Embryonic facial prominence (tissue), 1 donor: Measurements from ENCODE around the gene PCDH15.
"Not testable (repeated sequence)": the region's sequence is repeated elsewhere in the genome, so short reads cannot be mapped to it uniquely, and the experiment has no call there.

Experiments
- DNase-seq: peaks from one replicate; pipeline ENCODE4 v3.0.0-alpha.2; 2016; ENCODE audit errors: extremely low spot score

Gene PCDH15

DNA sequence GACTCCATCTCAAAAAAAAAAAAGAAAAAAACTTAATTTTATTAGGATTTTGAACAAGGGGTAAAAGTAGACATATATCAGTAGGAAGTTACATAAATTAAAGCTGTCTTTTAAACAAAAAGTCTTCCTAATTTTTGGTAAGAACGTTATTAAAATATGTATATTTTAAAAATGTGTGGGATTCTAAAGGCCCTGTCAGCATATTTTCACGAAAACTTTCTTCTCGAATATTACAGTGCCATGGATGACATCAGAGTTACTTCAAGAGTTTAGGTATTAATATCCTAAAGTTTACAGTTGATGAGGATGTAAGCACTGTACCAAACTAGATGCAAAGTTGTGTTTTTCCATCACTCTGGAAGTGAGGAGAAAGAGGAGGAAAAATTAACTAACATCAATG is 820.8 kb downstream of the PCDH15 start:
- DNase-seq, result no peak

DNA sequence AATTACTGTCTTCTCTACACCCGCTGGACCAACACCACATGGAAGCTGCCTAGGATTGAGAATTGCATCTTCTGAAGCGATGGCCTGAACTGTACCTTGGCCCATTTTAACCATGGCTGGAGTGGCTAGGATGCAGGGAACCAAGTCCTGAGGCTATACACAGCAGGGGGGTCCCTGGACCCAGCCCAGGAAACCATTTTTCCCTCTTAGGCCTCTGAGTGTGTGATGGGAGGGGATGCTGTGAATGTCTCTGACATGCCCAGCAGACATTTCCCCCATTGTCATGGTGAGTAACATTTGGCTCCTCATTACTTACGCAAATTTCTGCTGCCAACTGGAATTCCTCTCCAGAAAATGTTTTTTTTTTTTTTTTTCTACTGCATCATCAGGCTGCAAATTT is 822.7 kb downstream of the PCDH15 start:
- DNase-seq, result no peak

DNA sequence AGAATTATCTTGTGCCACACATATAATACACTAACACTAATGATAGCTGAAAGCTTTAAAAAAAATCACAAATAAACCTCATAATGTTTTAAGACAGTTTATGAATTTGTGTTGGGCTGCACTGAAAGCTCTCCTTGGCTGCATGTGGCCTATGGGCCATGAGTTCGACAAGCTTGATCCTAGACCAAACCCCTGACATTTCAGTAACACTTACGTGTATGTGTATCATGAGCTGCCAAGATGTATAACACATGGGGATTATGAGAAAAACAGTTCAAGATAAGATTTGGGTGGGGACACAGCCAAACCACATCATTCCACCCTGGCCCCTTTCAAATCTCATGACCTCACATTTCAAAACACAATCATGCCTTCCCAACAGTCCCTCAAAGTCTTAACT is 823.8 kb downstream of the PCDH15 start:
- DNase-seq, result no peak

DNA sequence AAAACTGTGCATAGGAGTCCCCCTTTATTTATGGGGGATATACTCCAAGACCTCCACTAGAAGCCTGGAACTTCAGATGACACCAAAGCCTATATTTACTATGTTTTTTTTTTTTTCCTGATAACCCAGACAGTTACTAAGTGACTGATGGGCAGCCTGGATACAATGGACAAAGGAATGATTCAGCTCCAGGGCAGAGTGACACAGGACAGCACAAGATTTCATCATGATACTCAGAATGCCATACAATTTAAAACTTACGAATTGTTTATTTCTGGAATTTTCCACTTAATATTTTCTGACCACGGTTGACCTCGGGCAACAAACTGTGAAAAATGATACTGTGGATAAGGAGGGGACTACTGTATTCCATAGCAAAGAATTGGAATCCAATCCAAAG is 843.6 kb downstream of the PCDH15 start:
- DNase-seq, result no peak

DNA sequence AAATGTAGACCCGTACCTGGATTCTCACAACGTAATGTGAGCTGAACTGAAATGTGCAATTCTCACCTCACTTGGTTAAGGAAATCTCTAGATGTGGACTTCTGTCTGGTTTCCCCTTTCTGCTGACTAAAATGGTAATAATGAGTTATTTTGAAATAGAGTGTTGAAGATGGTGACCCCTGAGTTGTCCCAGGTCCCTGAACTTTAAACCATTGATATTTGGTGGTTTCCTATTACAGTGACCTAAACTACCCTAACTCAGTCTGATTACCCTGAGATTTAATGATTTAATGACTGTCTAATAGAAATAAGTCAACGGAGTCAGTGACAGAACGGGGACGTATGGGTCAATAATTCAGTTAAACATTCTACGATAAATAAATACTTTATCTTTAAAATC is 845.9 kb downstream of the PCDH15 start:
- no peak for DNase-seq

DNA sequence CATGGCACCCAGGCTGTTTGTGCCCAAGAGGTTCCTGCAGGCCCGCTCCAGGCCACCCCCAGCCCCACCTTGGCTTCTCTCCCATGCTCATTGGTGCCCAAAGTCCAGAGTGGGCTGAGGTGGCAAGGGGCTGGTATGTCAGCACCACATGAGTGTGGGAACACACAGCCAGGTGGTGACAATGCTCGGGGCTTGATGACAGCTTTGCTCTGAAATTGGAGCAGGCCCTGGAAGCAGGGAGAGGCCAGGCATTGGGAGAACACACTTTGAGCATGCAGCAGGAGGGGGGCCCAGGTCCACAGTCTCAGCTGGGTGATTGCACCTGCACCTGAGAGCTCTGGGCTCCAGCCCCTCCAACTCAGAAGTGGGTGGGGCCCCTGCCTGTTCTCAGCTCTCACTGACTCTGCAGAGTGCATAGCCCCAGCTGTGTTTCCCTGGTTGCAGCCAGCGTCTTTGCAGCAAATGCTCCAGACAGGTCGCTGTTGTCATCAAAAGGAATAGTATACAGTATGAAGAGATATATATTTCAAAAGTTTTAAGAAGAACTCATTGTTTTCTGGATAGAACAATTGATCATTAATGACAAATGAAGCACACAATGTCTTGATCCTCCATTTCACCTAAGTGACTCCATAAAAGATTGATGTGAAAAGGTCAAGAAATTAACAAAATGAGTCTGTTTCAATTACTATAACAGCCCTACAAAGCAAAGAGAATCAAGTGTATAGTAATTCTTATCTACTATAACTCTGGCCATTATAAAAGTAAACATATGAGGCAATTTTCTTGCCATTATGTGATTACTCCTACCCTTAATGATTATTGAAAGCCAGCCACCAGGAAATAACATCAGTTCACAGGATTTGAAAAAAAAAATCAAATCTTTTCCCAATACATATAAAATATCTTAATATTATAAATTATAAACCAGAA is 848.1 kb downstream of the PCDH15 start:
- DNase-seq, result no peak

DNA sequence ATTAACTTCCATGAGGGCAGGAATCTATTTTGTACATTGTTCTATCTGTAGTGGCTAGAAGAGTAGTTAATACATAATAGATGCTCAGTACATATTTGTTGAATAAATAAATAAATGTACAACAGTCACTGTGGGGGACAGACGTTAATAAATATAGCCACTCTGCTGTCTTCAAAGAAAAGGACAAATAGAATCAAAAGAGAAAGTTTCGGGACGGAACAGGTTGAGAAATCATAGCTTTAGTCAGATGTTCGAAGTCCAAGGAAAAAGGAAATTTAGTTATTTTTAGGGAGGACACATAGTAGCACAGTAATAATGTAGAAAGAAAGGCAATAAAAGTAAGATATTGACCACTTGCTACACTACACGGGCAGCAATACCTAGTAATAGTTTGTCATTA is 861.4 kb downstream of the PCDH15 start:
- DNase-seq, result no peak

DNA sequence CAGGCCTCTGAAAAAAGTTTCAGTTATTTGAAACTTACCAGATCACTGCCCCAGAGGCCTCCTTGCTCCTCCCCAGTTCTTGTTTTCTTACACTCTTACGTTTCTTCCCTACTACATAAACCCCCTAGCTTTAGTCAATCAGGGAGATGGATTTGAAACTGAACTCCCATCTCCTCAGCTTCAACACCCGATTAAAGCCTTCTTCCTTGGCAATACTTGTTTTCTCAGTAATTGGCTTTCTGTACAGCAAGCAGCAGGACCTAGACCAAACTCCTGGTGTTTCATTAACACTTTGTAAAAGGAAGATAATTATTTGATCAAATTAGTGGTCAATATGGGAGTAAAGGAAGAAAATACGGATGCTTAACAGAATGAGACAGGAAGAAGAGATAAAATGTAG is 870.4 kb downstream of the PCDH15 start:
- DNase-seq, result no peak

DNA sequence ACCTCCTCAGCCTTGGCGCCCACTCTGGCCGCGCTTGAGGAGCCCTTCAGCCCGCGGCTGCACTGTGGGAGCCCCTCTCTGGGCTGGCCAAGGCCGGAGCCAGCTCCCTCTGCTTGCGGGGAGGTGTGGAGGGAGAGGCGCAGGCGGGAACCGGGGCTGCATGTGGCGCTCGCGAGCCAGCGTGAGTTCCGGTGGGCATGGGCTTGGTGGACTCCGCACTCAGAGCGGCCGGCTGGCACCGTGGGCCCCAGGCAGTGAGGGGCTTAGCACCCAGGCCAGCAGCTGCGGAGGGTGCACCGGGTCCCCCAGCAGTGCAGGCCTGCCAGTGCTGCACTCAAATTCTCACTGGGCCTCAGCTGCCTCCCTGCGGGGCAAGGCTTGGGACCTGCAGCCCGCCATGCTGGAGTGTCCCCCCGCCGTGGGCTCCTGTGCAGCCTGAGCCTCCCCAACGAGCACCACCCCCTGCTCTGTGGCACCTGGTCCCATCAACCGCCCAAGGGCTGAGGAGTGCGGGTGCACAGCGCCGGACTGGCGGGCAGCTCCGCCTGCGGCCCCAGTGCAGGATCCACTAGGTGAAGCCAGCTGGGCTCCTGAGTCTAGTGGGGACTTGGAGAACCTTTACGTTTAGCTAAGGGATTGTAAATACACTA is 876.9 kb downstream of the PCDH15 start:
- not testable (repeated sequence) for DNase-seq

DNA sequence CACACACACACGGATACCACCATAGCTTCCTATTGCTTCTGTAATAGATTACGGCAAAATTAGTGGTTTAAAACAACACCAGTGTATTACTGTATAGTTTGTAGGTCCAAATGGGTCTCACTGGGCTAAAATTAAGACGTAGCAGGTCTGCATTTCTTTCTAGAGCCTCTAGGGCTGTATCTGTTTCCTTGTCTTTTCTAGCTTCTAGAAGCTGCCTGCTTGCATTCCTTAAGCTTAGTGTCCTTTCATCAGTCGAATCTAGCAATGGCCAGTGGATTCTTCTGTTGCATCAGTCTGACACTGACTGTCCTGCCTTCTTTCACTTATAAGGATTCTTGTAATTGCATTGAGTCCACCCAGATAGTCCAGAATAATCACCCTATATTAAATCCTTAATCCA is 882.3 kb downstream of the PCDH15 start:
- no peak for DNase-seq

DNA sequence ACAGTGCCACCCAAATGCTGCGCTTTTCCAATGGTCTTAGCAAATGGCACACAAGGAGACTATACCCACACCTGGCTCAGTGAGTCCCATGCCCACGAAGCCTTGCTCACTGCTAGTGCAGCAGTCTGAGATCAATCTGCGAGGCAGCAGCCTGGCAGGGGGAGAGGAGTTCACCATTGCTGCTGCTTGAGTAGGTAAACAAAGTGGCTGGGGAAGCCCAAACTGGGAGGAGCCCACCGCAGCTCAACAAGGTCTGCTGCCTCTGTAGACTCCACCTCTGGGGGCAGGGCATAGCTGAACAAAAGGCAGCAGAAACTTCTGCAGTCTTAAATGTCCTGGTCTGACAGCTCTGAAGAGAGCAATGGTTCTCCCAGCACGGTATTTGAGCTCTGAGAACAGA is 891.2 kb downstream of the PCDH15 start:
- DNase-seq, result no peak

DNA sequence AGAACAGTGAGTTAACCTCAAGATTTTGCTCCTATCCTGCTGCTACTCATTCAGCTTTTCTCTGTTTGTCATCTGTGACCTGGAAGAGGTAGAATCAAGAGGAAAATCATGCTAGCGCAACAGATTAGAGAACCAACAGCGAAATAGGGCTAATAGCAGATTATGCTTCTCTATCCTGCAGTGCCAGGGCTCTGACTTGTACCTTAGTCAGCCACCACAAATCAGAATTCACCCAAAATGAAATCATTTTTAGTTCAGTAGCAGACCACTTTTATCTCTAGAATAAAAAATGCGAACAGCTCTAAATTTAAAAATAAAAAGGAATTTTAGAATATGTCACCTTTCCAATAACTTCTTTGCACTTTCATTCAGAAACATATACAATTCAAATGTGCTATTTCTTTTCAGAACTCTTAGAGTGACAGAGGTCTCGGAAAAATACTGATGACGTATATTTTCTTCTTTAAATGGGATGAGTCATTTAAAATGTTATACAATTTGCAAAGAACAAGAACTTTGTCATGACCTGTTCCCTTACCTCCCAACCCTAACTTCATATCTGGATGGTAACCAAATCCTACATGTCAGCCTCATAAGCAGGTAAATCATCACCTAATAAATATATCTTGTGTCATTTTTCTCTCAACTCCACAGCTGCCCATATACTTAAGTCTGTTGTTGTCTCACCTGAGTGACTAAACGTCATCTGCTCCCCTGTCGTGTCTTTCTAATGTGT is 896.4 kb downstream of the PCDH15 start:
- DNase-seq, result no peak

DNA sequence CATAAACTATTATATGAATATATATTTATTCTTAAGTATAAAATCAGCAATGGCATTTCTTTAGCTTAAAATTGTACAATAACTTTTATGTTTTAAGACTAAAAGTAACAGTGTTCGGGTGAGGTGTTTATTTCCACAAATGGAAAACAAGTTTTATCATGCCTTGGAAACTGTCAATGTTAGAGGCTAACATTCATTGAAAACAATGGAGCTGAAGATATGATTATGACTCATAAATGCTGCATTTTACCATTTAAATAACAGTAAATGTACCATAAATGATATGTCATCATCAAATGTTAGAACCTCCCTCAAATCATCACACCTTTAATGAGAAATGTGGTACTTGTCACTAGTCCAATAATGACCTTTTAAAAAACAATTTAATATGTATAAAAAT is 897.3 kb downstream of the PCDH15 start:
- DNase-seq, result no peak

DNA sequence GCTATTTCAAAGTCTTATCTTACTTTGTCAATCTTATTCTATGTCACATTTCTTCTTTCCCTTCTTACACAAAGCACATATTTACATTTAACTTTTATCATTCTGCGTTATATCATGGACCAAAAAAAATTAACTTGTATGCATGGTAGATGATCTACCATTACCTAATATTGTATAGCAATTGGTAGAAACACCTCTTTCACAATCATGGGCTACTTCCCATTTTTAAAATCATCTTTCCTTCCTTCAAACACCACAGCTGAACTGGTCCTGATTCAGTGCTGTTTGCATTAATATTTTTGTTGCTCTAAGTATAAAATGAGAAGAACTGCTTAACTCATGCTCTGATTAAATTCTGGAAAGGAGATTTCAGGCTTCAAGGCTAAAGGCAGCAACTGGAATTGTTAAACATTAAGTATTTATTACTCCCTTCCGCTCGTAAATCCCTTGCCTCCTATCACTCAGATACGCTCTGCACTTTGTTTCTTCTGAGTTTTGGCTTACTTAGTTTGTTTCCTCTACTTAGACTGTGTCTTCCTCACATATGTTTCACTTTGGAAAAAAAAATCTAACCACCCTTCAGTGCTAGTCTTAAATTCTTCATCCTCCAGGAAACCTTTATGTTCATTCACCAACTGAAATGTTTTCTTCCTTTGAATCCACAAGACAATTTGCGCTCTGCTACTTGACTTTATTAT is 901.4 kb downstream of the PCDH15 start:
- DNase-seq, result no peak

DNA sequence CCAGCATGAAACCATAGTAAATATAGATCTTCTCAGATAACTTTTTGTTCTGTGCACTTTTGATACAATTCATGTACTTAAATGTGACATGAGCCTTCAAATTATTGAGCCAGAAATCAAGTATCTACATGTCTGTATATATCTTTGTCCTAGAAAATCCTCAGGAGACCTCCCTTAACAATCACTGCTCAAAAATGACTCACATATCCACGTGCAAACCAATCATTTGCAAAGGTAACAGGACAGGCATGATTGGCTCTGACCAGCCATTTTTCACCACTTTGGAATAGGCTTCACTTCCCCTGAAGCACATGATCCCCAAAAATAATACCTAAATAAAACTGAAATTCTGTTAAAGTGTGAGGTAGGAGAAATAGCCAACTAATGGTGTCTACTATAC is 902.5 kb downstream of the PCDH15 start:
- DNase-seq, result no peak

DNA sequence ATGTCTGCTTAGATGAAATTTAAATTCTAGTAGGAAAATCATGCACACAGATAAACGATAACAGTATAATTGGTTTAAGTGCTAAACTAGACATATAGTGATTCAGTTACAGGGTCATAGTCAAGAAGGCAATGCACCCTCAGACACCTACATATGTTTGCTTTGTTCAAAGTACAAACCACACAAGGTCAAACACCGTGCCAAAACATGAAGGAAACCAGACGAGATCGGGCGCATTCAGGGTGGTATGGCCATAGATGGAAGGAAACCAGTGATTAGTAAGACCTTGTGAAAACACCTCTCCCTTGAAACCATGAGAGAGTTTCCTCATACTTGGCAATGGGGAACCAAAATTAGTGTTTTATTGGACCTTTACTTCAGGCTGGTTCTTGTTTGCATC is 906.9 kb downstream of the PCDH15 start:
- no peak for DNase-seq

DNA sequence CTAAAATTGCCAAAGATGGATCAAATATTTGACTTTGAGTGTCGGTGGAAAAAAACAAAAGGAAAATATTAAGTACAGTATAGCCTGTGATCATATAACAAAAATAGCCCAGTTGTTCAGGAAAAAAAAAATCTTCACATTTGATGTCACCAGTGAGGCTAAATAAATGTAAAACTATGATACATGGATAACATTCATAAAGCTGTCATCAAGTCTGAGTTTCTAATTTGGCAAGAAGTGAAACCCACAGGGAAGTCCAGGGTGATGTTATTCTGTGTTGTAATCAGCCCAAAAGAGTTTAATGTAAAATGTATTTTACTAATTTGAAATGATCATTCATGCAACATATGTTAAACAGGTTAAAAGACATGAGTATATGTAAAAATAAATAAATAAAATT is 908.0 kb downstream of the PCDH15 start:
- DNase-seq, result no peak

DNA sequence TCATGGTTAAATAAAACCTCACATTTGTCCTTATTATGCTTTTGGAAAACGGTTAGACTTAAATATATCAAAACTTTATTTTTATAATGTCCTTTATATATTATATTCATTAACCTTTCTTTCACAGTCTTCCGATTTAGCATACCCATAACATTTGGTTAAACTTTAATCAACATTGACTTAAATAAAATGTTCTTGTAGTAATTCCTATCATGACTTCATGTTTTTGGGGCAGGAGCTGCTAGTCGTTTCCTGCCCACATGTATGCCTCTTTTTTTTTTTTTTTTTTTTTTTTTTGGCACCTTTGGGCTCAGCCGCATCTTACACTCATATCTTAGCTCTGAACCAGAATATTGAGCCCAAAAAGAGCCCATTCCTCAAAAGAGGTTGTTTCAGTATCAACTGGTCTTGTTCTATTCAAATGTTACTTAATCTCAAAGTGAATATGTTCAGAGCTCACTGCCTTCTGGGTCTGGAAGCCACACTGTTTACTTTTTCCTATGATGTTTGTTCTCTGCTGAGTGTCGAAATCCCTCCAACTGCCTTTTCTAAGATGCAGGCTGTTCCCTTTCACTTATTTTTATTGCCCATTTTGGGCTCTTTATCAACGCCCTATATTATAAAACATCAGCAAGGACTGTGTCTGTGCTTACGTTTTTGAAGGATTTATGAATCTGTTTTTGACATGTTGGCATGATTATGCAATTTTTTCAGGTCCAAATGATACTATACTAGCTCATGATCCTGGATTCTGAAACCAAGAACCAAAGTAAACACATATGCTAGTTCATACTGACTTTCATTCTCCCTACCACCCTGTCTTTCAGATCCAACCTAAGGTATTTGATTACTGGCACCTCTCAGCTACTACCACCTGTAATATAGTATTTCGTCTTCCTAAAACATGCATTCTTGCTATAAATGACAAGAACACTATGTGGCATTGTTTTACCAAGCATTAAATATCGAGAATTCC is 914.4 kb downstream of the PCDH15 start:
- no peak for DNase-seq

DNA sequence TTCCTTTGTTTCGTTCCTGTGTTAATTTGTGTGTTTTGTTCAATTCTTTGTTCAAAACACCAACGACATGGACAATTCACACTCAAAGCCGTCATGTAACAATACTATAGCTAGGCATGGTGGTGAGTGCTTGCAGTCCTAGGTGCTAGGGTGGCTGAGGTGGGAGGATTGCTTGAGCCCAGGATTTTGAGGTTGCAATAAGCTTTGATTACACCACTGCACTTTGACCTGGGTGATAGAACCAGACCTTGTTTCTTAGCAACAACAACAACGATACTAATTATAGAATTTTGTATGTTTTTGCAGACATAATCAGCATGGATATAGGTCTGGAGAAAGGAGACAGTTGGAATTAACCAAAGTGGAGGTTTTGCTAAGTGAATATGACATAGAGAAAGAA is 936.2 kb downstream of the PCDH15 start:
- no peak for DNase-seq

DNA sequence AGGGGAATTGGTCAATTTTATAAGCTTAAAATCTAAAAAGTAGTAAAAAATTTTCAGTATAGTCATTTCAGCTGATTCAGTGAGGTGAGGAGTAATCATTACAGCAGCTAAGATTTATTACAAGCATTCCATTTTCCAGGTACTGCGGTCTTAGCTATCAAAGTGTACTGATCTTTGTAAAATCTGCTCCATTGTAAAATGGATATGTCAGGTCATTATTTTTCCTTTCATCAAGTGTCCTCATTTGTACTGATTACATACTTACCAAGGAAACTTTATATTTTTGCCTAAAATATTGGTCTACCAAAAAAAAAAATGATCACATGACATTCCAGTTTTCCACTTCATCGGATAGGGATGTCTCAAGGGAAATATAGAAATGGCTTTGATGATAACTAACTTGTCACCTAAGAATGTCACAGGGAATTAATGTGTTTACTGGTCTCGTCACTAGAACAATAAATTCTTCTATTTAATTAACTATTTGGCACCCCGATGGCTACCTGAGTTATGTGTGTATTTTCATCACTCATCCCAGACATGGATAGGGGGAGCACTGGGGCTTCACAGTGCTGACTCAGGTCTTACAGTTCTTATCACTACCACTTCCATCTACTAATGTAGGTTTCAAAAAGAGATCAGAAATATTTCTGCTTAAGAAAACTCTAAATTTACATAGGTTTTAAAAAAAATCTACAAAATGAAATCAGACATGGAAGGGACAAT is 948.4 kb downstream of the PCDH15 start:
- no peak for DNase-seq
